GM23248 (cell line): ENCODE results near the gene EFNB2. TPM values are rescaled to one million over a fixed set of nuclear protein-coding genes. Genes with fewer than 3 reads are reported as not detected.

ENCODE experiments used
- DNase-seq: peaks from one replicate; pipeline ENCODE4 v3.0.0-alpha.2; 2015
- H2AFZ ChIP-seq: fragments of 200-600 bp; sonication (generic); 2 replicates; pipeline ENCODE4 v1.6.1; 2016; ENCODE audit warnings: antibody characterized with exemption
- H3F3A ChIP-seq: fragments of 200-600 bp; sonication (generic); 2 replicates; pipeline ENCODE4 v1.6.1; 2016; ENCODE audit warnings: mild to moderate bottlenecking, antibody characterized with exemption, mixed run types; ENCODE audit not compliant: insufficient read depth
- H3K27ac ChIP-seq: fragments of 200-600 bp; sonication (generic); 2 replicates; pipeline ENCODE4 v1.5.1; 2016; ENCODE audit warnings: mild to moderate bottlenecking
- H3K27me3 ChIP-seq: fragments of 200-600 bp; sonication (generic); replicated peaks from 2 replicates; pipeline ENCODE4 v1.6.1; 2016; ENCODE audit warnings: mild to moderate bottlenecking; ENCODE audit not compliant: insufficient read depth
- H3K36me3 ChIP-seq: fragments of 200-600 bp; sonication (generic); 2 replicates; pipeline ENCODE4 v1.6.1; 2016; ENCODE audit warnings: low read depth, mild to moderate bottlenecking
- H3K4me1 ChIP-seq: fragments of 200-600 bp; sonication (generic); 2 replicates; pipeline ENCODE4 v1.6.1; 2016; ENCODE audit warnings: mild to moderate bottlenecking; ENCODE audit not compliant: insufficient read depth
- H3K4me2 ChIP-seq: fragments of 200-600 bp; sonication (generic); one replicate; pipeline ENCODE4 v1.6.1; 2016; ENCODE audit warnings: mild to moderate bottlenecking; ENCODE audit not compliant: unreplicated experiment
- H3K4me3 ChIP-seq: fragments of 200-600 bp; sonication (generic); 2 replicates; pipeline ENCODE4 v1.5.1; 2016; ENCODE audit warnings: mild to moderate bottlenecking
- H3K79me2 ChIP-seq: fragments of 200-600 bp; sonication (generic); 2 replicates; pipeline ENCODE4 v1.6.1; 2016; ENCODE audit warnings: mild to moderate bottlenecking; ENCODE audit not compliant: insufficient read depth
- H3K9ac ChIP-seq: fragments of 200-600 bp; sonication (generic); 2 replicates; pipeline ENCODE4 v1.6.1; 2016; ENCODE audit warnings: mild to moderate bottlenecking
- H3K9me2 ChIP-seq: fragments of 200-600 bp; sonication (generic); 2 replicates; pipeline ENCODE4 v1.6.1; 2016; ENCODE audit warnings: mixed run types, mild to moderate bottlenecking, moderate library complexity; ENCODE audit not compliant: insufficient read depth
- H3K9me3 ChIP-seq: fragments of 200-600 bp; sonication (generic); one replicate; pipeline ENCODE4 v1.6.1; 2017; ENCODE audit warnings: low read depth
- H4K20me1 ChIP-seq: fragments of 200-600 bp; sonication (generic); 2 replicates; pipeline ENCODE4 v1.6.0; 2016; ENCODE audit not compliant: insufficient read depth
- EZH2 ChIP-seq: fragments of 200-600 bp; sonication (generic); IDR thresholded peaks from 2 replicates; pipeline ENCODE4 v1.6.1; 2018; ENCODE audit warnings: antibody characterized with exemption, mild to moderate bottlenecking; ENCODE audit not compliant: insufficient read depth, poor library complexity, severe bottlenecking
- EZH2phosphoT487 ChIP-seq: fragments of 200-600 bp; sonication (generic); IDR thresholded peaks from 2 replicates; pipeline ENCODE4 v1.6.1; 2018; ENCODE audit warnings: antibody characterized with exemption, moderate library complexity, mild to moderate bottlenecking, low read depth; ENCODE audit not compliant: insufficient read depth
- WGBS, 2 experiments: methylation state at CpG; one replicate each; pipeline ENCODE4 v1.1.6; 2015 to 2017; ENCODE audit warnings: low lambda C conversion rate in 2 of 2, low coverage in 1 of 2; ENCODE audit errors: missing lambda C conversion rate in 2 of 2; 5-methylcytosine and 5-hydroxymethylcytosine counted together
- in situ Hi-C: fragments of 300-500 bp; cut with MboI; formaldehyde crosslinking; loops from 2 replicates; pipeline ENCODE4 v1.15.0; 2020
- polyA plus RNA-seq: library from polyadenylated mRNA; unstranded; fragments of >200 nt; fragmentation: Nextera tagmentation; extraction: Ambion mirVana; gene quantifications from 2 replicates; pipeline ENCODE4 v1.2.1, GENCODE V29; 2016
- total RNA-seq: library from RNA; depleted of rRNA; stranded (reverse); fragments of >200 nt; shearing (Covaris generic); gene quantifications from 2 replicates; pipeline ENCODE4 v1.2.3, GENCODE V29; 2014

Gene EFNB2
- total and polyA plus RNA-seq, 2 experiments from 2014 or later: 0.06 to 0.43 TPM

DNA sequence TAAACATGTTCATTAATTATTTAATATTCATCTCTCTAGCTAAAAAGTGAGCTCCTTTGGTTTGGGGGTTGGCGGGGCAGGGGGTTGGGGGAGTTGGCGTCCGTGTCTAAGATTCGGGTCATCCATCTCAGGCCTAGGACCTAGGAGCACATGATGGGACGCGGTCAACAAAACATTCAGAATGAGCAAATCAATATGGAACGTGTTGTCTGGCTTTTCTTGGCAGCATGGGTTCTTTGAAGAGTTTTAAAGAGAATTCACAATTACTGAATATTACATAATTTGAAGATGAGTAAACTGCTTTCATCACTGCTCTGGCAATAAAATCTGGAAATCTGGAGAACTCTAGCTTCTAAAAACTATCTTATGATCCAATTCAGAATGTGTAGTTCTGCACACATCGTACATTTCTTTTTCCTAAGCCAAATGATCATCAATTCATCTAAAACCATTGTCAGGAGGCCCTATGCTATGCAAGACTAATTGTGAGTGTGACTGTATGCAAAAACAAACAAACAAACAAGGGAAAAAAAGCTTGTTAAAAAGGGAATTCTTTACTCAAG is 37.9 kb upstream of the EFNB2 start:
- WGBS, 2 experiments: 3 to 4% methylated on average over 8 of the region's 8 CpGs

DNA sequence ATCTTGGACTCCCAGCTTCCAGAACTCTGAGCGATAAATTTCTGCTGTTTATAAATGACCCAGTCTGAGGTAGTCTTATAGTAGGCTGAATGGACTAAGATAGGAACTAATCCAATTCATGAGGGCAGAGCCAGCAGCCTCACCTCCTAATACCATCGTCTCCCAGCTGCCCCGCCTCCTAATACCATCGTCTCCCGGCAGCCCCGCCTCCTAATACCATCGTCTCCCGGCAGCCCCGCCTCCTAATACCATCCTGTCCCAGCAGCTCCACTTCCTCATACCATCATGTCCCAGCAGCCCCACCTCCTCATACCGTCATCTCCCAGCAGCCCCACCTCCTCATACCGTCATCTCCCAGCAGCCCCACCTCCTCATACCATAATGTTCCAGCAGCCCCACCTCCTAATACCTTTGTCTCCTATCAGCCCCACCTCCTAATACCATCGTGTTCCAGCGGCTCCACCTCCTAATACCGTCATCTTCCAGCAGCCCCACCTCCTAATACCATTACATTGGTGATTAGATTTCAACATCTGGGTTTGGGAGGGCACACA is 34.9 kb upstream of the EFNB2 start:
- Histone ChIP-seq H3K9me2 (no peaks in the 10 kb centered on the region), H3K36me3 (no peaks in the 10 kb centered on the region), H3K4me2 (no peak overlapping the region), H3K79me2 (peaks cover 22% of the 10 kb centered on the region), H4K20me1 (peaks cover 14% of the 10 kb centered on the region; the same call in 1 of the 2 replicates), H3F3A (peaks cover 8% of the 10 kb centered on the region), H2AFZ (no peak overlapping the region), H3K4me3 (no peak overlapping the region), H3K9ac (no peak overlapping the region), H3K4me1 (peaks cover 25% of the 10 kb centered on the region), H3K9me3 (no peaks in the 10 kb centered on the region), H3K27ac (no peak overlapping the region), H3K27me3 (no peaks in the 10 kb centered on the region)
- in situ Hi-C loops: no loop called here
- DNase-seq: peak; percentile 43
- 47 to 51% methylated on average over 14 of the region's 14 CpGs for WGBS, 2 experiments
- TF ChIP-seq EZH2phosphoT487 (no peak), EZH2 (no peak)

More for the DNA sequence above, 37.9 kb upstream of the EFNB2 start:
- Histone ChIP-seq H3K27ac (peak overlapping the region; percentile 76), H3K9ac (peak overlapping the region; percentile 57), H3F3A (peaks cover 8% of the 10 kb centered on the region), H3K79me2 (no peaks in the 10 kb centered on the region), H3K27me3 (no peaks in the 10 kb centered on the region), H3K9me3 (no peaks in the 10 kb centered on the region), H2AFZ (peak overlapping the region; percentile 37; the same call in 1 of the 2 replicates), H3K4me2 (peak overlapping the region; percentile 71), H3K4me3 (peak overlapping the region; percentile 59), H3K36me3 (no peaks in the 10 kb centered on the region), H3K4me1 (peaks cover 15% of the 10 kb centered on the region), H3K9me2 (no peaks in the 10 kb centered on the region), H4K20me1 (no peaks in the 10 kb centered on the region)
- peak; percentile 89 for DNase-seq
- TF ChIP-seq EZH2: no peak
- TF ChIP-seq EZH2phosphoT487: no peak
- in situ Hi-C loops: no loop called here

DNA sequence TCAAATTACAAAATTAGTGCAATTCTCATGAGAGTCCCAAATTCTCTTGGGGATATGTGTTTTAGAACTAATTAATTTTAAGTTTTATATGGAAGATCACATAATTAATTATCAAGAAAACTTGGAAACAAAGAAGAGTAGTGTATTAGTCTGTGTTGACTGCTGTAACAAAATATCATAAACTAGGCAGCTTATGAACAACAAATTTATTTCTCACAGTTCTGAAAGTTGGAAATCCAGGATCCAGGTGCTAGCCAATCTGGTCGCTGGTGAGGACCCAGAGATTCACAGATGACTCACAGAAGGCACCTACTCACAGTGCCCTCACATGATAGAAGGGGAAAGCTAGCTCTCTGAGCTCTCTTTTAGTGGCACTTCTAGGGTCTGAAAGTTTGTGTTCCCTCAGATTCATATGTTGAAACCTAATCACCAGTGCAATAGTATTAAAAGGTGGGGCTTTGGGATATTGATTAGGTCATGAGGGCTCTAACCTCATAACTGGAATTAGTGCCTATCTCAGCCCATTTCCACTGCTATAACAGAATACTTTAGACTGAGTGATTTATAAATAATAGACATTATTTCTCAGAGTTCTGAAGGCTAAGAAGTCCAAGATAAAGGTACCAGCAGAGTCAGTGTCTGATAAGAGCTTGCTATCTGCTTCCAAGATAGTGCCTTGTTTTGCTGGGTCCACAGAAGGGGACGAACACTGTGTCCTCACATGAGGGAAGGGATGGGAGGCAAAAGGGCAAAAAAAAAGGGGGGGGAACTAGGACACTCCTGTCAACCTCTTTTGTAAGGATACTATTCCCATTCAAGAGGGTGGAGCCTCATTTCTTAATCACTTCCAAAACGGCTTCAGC is 34.0 kb upstream of the EFNB2 start:
- Histone ChIP-seq H3K36me3 (no peaks in the 10 kb centered on the region), H2AFZ (no peak overlapping the region), H3K4me1 (peaks cover 34% of the 10 kb centered on the region), H3K9me3 (no peaks in the 10 kb centered on the region), H4K20me1 (peaks cover 23% of the 10 kb centered on the region), H3K27me3 (no peaks in the 10 kb centered on the region), H3K27ac (no peak overlapping the region), H3K9me2 (no peaks in the 10 kb centered on the region), H3K4me2 (no peak overlapping the region), H3K4me3 (no peak overlapping the region), H3K9ac (no peak overlapping the region), H3K79me2 (peaks cover 31% of the 10 kb centered on the region), H3F3A (peaks cover 8% of the 10 kb centered on the region)
- TF ChIP-seq EZH2 (no peak), EZH2phosphoT487 (no peak)
- WGBS, 2 experiments: 49 to 55% methylated on average over 3 of the region's 3 CpGs
- DNase-seq: no peak
- in situ Hi-C loops: no loop called here

DNA sequence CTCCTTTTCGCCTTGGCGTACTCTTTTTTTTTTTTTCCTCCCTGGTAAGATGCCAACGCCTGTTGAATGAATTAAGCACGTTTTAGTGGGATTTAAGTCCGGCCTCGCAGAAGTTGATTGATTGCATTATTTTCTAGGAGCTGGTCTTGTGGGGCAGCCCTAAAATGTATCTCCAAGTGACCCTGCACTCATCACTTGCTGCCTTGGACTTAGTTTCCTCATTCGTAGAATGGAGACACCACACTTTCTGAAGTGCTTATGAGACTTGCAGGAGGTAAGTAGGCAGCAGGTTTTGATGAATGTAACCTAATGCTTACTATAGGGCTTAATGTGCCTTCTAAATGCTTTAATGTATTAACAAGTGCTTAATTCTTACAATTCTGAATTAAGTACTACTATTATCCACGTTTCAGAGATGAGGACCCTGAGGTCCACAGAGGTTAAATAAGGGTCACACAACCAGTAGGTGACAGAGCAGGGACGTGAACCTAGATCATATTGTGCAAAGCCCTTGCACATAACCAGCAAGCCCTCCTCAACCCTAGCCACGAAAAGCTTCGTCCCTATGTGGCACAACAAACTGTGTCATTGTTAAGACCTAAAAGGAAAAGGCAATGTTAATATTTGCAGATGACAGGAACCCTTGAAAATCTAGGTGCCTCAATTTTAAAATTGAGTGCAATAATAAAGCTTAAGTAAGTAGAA is 33.0 kb upstream of the EFNB2 start:
- H3K27ac ChIP-seq: no peak overlapping the region; the same call in 1 of the 2 replicates
- H3K9me2 ChIP-seq: no peaks in the 10 kb centered on the region
- H4K20me1 ChIP-seq: peaks cover 32% of the 10 kb centered on the region
- no peaks in the 10 kb centered on the region for H3F3A ChIP-seq
- H2AFZ ChIP-seq: peak overlapping the region; percentile 95
- peak overlapping the region; percentile 87 for H3K4me3 ChIP-seq
- H3K9me3 ChIP-seq: no peaks in the 10 kb centered on the region
- TF ChIP-seq EZH2 (no peak), EZH2phosphoT487 (no peak)
- H3K36me3 ChIP-seq: no peaks in the 10 kb centered on the region
- DNase-seq: no peak
- H3K27me3 ChIP-seq: no peaks in the 10 kb centered on the region
- H3K79me2 ChIP-seq: peaks cover 42% of the 10 kb centered on the region
- WGBS, 2 experiments: 30% methylated on average over 11 of the region's 11 CpGs
- H3K9ac ChIP-seq: peak overlapping the region; percentile 94
- in situ Hi-C loops: no loop called here
- peak overlapping the region; percentile 76 for H3K4me2 ChIP-seq
- H3K4me1 ChIP-seq: peaks cover 34% of the 10 kb centered on the region
